Stimulated activated CD8-positive, alpha-beta memory T cell treated with anti-CD3 and anti-CD28 coated beads, Interleukin-7, amount 100 ng/mL, for 1 hour (primary cell): ENCODE data around the gene ARHGEF9.

Experiments used
- DNase-seq, 2 donors: peaks; one replicate each; pipeline ENCODE4 v3.0.0-alpha.2; 2020; ENCODE audit warnings: low read depth in 2 of 2

ARHGEF9 gene

DNA sequence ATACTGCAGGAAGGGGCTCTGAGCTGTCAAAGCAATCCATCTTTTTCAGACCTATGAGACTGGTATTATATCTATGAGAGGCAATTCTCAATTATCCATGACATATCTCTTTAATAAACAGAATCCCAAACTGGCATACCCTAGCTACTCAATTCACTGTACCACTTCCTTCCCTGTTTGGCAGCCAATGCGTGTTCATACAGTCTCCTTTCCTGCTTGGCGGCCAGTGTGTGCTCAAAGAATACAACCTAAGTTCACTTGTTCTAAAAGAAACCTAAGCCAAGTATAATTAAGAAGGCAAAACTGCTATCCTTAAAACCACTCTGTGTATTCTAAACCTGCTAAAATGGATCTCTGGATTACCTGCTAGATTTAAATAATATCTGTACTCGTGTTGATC is 38.3 kb downstream of the ARHGEF9 start:
- no peak for DNase-seq

DNA sequence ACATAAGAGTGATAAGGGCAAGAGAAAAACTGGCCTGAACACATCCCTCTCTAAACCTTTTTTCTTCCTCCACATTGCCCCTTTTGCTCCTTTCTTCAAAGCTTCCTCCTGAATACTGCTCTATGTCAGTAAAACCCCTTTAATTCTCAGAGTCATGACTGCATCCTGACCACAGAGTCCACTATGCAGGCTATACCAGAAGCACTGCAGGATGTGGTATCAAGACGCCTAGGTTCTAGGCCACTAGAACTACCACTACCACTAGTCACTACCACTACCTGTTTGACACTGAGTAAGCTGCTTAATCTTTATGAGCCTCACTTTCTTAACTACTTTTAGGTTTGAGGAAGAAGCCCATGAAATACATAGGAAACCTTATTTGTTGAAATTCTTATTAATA is 38.7 kb downstream of the ARHGEF9 start:
- DNase-seq: no peak

DNA sequence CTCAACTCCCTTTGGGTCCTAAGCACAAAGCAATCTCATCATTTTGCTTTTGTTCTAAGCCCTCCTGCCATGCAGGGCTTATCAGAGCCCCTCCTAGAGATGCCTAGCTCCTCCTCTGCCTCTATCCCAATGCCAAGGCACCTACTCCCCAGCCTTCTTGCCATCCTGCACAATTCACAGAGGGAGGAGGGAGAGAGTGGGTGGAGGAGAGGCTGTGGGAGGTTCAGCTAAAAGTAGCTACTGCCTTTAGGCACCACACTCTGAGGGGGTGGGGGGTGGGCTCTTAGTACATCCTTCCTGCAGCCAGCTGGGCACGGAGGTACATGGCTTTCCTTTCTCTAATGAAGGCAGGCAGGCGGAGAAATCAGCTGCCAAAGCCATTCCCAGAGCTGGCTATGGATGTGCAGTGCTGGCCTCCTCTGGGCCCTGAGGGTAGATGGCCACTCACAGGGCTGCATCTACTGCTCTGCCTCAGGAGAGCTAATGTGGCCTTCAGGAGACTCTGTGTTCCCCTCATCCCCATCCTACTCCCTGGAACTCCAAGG is 40.1 kb downstream of the ARHGEF9 start:
- DNase-seq: no peak

DNA sequence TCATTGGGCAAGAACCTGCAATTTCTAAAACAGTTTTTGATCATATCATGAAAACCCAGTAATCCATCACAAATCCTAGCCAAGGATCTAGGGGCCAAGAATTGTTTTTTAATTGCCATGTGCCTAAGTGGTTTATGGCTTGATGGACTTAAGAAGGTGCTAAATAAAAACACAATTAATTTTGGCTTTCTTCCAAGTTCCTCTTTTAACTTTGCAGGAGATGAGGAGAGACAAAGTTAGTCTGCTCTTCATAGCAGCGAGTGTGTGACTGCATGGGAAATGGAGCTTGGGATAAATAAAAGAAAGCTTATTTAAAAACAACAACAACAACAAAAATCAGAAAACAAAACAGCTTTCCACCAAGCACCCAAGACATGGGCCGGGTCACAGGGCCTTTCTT is 41.4 kb downstream of the ARHGEF9 start:
- no peak for DNase-seq

DNA sequence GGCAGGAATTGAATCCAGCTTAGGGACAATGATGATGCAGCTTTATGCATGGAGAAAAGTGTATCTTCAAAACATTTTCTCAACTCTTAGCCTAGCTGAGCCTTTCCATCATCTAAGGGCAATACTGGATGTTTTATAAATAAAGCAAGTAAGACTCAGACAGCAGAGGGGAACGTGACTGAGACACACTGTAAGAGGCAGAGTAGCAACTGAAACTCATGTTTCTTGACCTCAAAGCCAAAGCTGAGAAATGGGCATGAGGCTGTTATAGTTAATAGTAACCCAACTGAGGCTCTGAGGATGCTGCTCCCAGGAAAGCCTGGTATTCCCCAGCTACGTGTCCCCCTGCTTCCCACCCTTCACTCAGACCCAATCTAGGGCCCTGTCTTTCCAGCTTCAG is 44.6 kb downstream of the ARHGEF9 start:
- DNase-seq: no peak

DNA sequence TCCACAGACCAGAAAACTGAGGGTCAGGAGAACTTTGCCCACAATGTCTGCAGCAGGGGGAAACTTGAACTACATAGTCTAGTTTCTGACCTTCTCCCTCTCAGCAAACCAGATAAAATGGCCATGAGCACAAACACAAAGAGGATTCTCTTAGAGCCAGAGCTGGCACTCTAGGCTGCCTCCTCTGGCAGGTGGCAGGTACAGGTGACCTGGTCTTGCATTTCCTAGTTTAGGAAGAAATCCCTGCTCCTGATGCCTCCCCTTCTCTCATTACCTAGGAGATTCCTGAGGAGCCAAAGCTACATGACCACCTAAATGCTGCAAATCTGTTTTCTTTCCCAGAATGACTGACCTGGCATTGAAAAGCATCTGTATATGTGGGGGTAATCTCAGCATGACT is 45.1 kb downstream of the ARHGEF9 start:
- no peak for DNase-seq

DNA sequence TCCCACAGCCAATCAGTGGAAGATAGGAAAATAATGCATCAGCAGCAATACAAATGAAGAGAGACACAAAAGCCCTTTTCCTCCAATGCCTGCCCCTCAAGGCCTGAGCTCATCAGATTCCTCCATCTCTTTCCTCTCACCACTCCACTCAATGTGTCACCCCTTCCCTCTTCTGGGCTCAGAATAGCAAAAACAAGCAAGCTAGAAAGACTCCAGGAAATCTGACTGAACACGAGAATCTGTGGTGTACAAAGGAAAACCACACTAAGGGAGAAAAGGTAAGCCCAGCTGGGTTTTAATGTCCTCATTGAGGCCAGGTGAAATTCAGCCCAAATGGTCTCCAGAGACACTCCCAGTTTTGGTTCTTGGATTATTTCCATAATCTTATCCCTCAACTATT is 46.3 kb downstream of the ARHGEF9 start:
- DNase-seq: no peak

DNA sequence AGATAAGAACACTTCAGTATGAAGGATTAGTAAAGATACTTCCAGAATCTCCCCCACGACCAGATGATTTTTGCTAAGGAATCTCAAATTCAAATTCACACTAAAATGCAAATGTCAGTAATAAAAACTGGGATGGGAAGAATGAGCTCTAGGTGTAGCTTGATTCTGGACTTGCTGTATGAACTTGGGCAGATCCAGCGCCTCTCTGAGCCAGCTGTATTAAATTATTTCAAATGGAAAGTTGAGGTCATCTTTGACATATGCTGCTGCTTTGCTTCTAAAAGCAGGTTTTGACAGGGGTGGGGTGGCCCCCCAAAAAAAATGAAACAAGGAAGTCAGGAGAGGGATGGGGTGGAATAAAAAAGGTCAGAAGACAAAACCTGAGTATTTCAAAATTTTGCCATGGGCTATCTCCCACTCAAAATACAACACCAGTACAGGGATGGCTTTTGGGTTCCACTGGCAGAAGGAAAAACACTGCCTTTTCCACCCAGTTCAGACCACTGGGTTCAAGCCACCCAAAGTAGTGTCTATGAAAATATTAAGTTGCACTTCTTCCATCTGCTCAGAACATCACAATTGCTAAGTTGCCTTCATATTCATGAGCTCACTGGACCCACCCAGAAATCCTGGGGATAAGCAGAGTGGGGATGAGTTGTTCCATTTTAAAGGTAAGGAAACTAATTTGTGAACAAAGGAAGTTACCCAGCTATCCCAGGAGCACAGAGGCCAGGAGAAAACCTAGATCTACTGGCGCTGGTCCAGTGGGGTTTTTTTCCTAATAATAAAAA is 47.7 kb downstream of the ARHGEF9 start:
- no peak for DNase-seq

DNA sequence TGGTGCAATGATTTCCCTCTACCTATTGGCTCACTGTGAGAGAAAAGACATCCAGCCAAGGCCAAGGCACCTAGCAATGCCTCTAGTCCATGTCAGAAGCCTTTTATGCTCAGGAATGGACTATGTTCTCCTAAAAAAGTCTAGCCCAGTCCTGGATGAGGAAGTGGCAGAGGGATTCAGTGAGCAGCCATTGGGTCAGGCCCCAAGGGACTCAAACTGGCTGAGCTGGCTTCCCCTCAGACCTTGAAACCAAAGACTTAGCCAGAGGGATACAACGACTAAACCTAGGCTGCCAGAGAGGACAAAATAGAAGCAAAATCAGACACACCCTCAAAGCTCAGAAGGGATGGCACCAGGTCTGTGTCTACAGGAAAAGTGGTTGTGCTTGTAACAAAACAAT is 49.1 kb downstream of the ARHGEF9 start:
- DNase-seq: no peak

DNA sequence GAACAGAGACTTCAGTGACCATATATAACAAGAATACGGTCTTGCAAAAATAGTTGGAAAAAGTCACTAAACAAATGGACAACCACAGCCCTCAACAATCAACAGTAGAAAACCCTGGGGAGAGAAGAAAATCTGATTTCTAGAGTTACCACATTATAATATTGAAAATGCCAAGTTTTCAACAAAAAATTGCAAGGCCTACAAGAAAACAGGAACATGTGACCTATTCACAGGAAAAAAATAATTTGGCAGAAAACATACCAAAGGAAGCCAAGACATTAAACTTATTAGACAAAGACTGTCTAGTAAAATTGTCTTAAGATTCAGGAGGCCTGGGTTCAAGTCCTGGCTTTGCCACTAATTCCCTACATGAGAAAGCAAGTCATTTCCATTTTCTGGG is 64.7 kb downstream of the ARHGEF9 start:
- no peak for DNase-seq

DNA sequence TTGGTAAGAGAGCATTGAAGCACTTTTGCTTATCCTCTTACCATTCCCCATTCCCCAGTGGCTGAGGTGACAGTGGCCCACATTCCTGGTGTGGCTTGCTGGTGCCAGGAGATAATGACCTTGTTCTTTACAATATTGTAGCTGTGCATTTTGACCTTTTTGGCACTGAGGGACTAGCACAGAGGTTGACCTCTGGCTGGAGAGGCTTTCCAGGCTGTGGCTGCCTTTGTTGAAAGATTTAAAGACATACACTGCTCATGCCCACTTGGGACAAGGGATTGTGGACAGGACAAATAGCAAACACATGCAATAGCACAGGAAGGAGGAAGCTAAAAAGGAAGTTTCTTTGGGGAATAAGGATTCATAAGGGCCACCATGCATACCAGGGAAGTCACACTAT is 65.4 kb downstream of the ARHGEF9 start:
- DNase-seq: no peak

DNA sequence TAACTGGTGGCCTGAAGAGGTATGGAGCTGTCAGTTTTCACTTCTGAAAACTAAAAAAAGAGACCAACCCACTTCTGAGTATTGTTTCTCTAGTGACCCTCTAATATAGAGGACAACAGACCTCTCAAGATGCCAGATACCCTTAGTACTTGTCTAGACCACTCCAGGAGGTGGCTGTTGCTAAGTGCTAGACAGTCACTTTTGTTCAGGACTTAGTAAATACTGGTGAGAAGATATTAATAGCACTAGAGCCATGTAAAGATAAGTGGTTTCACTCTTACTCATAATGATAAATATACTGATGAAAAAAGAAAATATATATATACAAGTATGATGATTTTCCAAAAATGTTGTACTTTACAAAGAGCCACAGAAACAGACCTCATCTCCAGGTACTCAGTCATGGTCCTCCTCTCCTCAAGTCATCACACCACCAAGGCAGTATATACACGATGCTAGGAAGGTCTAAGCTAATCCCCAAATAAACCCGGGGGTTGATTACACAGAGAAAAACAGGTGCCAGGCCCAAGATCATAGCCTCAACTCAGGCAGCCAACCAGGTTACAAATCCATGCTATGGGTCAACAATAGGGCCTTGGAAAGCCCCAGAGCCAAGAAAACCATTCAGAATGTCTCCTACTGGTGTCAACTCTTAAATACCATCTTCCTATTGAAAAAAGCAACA is 66.9 kb downstream of the ARHGEF9 start:
- no peak for DNase-seq

DNA sequence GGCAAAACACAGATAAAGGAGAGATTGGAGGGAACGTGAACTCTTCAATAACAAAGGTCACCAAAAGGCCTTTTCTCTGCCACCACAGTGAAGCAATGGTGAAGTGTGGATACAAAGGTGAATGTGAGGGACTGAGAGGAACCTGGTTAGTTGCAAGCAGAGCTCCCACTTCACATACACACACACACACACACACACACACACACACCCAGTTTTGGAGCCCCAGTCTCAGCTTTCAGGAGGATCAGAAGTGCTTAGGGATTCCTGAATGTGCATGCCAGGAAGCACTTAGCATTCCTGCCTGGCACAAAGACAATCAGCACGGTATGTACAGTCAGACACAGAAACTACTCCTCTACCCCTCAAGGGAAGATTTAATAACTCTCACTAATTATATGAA is 71.5 kb downstream of the ARHGEF9 start:
- DNase-seq: no peak

DNA sequence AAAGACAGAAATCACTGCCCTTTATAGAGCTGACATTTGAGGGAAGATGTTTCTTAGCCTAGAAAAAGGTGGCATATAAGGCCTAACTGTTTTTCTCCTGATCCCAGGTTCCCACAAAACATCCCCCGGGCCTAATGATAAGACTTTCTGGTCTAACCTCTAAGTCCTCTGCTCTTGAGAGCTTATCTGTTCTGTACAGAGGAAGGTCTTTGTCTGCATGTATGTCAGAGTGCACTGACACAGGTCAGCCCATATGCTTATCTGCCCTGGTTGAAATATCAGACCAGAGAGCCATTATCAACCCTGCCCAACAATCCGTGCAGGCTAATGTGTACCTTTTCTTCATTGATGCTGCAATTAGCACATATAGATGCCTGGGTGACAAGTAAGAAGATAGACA is 76.2 kb downstream of the ARHGEF9 start:
- DNase-seq: no peak

DNA sequence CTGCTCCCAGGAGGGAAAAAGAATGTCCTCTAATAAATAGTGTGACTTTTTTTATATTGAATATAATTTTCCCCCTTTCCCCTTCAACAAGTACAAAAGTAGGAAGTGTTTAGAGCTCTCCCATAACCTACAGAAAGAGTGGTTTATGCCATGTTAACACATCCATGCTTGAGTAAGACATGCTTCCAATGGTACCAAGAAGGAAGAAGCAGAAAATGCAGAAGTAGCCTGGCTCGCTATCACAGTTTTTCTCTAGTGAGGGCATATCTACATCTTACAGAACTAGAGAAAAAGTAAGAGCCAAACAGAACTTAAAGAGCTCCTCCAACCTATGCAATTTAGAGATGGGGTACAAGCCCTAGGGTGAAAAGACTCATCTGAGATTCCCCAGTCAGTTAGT is 82.5 kb downstream of the ARHGEF9 start:
- no peak for DNase-seq

DNA sequence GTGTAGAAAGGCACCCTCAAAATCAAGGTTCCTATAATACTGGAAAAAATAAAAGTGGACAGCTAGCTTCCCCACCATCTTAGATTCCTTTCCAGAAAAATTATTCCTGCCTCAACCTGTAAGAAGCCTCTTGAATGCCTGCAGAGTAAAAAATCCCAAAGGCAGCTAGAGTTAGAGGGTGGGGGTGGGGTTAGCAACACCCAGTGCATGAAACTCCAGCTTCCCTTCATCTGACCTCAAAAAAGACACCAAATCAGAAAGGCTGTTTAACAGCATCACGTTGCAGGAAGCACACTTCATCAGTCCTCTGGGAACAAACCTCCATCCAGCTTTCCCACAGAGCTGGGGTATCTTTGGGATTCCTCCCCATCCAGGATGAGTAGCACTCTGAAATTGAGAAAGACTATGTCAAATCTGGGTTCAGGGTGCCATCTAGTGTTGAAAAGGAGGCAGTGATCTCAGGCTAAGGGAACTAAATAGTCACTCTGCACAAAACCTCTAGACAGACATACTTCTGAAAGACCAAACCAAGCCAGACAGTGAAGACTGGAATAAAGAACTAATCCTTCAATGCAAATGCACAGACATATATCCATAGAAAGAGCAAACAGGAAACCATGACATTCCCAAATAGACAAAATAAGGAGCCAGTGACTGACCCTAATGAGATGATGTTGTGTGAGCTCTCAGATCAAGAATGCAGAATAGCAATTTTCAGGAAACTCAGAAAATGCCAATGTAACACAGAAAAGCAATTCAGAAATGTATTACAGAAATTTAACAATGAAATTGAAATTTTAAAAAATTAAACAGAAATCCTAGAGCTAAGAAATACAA is 97.9 kb downstream of the ARHGEF9 start:
- DNase-seq: no peak

DNA sequence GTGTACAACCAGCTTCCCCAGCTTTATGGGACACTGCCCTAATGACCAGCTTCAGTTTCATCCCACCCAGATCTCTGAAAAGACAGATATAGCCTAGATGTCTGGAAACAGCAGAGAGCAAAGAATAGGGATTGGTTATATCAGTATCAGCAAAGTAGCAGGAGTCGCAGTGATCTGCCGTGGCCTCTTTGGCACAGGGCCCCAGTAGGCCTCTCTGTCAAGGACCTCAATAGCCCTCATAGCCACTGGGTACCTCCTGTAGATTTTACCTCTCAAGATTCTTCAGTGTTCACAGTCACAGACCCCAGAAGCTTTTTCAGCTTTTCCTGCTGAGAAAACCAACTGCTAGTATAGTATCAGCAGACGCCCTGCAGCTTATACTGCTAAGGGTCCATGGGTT is 104.6 kb downstream of the ARHGEF9 start:
- DNase-seq: no peak

DNA sequence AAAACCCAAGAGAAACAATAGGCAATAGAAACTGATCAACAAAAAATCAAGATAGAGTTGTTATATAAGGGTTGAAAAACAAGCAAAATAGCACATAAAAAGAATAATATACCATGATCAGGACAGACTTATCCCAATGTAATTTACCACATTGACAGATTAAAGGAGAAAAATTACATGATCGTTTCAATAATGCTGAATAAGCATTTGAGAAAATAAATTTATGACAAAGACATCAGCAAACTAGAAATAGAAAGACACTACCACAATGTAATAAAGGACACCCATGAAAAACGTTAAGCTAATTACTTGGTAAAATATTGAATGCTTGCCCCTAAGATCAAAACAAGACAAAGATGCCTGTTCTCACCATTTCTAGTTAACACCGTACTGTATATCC is 105.6 kb downstream of the ARHGEF9 start:
- DNase-seq: no peak

DNA sequence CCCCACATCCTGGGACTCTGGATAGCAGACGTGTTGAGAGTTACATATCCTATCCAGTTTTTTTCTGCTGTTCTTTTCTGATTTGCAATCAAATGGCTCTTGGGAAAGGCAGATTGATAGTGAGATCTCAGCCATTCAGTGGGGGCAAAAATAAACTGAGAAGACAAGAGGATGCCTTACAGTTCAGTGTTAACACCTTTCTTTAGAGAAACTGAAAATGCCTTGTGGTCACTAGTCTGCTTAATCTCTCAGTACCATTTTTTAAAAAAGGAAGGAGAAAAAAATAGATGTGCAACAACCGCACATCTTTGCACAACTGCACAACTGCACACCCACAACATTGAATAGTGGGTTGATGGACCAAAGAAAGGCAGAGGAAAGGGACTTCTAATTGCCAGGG is 109.3 kb downstream of the ARHGEF9 start:
- no peak for DNase-seq

DNA sequence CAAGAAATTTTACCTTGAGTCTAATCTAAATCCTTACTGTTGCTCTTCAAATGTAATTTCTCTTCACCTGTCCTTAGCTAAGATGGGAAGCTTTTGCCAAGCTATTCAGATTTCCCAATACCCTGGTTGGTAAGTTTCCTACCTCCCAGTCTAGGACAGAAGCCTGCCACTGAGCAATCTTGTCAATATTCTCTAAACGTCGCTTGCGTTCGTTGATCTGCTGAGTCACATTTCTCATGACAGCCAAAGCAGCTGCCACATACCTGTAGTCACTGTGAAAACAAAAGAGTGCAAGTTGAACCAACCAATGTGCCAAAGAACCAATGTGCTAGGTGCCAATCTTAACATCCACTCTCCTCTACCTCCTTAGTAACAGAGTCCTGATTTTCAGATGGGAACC is 111.1 kb downstream of the ARHGEF9 start:
- no peak for DNase-seq

DNA sequence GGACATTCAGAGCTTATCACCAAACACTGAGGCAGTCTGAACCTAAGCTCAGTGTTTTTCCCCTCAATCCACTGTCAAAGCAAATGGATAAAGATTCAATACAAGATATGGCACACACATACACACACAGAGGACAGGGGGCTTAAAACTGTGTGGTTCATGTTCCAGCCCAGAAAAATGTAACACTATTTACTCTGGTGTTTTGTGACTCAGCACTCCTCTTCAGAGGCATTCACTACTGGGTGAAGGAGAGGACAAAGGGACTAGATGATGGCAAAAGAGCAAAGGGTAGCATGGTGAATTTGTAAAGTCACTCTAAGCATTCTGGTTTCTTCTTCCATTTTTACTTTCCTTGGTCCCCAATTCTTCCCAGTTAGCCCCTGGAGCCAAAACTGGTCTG is 120.3 kb downstream of the ARHGEF9 start:
- DNase-seq: no peak

DNA sequence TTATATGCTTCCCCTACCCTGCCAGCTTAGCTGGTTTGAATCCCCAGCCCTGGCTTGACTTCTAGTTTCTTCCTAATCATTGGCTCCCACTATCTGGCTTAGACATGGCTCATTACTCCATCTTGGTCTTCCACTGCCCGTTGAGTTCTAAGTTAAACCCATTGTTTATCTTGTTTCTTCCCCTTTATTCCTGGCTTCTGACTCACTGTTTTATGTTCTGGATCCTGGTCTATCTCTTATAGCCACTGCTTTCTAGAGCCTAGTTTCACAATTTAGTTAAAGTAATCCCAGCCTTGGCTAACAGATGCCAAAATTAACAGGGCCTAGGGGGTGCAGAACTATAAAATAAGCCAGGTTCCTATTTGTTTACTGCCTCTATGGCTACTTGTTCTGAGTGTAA is 120.9 kb downstream of the ARHGEF9 start:
- no peak for DNase-seq

DNA sequence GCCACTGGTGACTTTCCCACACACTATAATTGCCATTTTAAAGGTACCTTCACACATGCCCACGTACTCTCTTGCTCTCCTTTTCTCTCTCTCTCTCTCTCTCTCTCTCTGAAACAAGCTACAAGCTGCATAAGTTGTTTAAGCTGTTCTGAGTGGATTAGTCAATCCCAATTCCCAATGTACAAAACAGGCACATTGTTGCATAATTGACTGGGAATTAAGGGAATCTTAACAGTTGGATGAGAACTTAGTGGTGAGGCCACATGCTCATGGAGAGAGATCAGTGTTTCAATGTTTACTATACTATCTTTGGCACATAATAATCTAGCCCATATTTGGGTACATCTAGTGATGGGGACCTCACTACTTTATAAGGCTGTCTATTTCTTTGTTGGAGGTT is 123.3 kb downstream of the ARHGEF9 start:
- DNase-seq: no peak
